NCI-H226 (cell line): ENCODE results near the gene MTG1.
"Not testable (repeated sequence)": the region's sequence is repeated elsewhere in the genome, so short reads cannot be mapped to it uniquely, and the experiment has no call there.

ENCODE experiments used
- DNase-seq: peaks from one replicate; pipeline ENCODE4 v3.0.0-alpha.2; 2015

Gene MTG1

DNA sequence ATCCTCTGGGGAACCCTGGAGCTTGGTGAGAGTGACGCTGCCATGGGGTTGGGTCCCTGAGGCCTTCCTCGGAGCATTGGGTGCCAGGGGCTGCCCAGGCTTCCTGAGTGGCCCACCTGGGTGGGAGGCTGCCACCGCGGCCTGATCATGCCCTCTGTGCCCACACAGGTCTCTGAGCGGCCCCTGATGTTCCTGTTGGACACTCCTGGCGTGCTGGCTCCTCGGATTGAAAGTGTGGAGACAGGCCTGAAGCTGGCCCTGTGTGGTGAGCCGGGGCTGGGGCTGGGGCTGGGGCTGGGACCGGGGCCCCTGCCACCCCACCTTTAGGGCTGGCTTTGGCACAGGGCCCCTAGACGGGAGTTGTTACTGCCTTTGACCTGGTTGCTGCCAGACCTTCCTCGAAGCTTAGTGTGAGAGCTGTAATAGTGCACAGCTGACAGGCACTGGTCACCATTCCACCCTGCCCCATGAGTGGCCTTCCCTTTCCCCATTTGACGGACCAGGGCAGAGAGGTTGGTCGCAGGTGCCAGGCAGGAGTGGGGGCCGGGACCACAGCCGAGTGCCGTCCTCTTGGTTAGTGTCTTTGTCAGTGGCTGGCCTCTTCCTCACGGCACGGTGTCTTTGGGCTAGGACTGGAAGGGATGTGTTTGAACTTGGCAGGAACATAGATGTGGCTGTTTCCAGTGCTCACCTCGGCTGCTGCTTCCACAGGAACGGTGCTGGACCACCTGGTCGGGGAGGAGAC, 8.2 kb downstream of the MTG1 start:
- no peak for DNase-seq

GRCh38 chr10:133403359-133403758, 9.4 kb downstream of the MTG1 start:
- DNase-seq = no peak

GRCh38 chr10:133403784-133404183, 9.8 kb downstream of the MTG1 start:
- no peak for DNase-seq

DNA sequence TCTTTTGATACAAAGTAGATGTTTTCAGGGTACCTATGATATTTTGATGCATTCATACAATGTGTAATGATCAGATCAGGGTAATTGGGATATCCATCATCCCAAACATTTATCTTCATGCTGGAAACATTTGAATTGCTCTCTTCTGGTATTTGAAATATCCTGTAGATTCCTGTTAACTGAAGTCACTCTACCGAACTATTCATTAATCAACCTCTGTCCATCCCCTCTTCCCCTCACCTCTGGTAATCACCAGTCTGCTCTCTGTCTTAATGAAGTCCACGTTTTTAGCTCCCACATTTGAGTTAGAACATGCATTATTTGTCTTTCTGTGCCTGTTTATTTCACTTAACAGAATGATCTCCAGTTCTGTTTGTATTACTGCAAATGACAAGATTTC, 11.3 kb downstream of the MTG1 start:
- DNase-seq = no peak

DNA sequence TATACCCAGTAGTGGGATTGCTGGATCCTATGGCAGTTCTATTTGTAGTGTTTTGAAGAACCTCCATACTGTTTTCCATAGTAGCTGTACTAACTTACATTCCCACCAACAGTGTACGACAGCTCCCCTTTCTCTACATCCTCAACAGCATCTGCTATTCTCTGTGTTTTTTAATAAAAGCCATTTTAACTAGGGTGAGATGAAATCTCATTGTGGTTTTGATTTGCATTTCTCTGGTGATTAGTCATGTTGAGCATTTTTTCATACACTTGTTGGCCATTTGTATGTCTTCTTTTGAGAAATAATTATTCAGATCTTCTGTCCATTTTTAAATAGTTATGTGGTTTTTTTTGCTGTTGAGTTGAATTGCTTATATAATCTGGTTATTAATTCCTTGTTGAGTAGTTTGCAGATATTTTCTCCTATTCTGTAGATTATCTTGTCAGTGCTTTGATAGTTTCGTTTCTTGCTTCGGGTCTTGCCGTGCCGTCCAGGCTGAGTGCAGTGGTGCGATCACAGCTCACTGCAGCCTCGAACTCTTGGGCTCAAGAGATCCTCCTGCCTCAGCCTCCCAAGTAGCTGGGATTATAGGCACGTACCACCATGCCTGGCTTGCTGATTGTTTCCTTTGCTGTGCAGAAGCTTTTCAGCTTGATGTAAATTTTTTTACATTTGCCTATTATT, 12.0 kb downstream of the MTG1 start:
- DNase-seq = no peak

GRCh38 chr10:133411523-133412380, 17.8 kb downstream of the MTG1 start:
- no peak for DNase-seq

DNA sequence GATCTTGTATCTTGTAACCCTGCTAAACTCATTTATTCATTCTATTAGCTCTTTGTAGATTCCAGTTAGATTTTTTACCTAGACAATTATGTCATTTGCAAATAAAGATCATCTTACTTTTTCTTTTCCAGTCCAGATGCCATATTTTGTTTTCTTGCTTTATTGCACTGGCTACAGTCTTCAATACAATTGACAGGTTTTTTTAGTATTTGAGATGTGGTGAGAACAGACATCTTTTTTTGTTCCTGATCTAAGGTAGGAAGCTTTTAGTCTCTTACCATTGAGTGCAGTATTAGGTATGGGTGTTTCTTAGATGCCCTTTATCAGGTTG, 18.4 kb downstream of the MTG1 start:
- DNase-seq = no peak

DNA sequence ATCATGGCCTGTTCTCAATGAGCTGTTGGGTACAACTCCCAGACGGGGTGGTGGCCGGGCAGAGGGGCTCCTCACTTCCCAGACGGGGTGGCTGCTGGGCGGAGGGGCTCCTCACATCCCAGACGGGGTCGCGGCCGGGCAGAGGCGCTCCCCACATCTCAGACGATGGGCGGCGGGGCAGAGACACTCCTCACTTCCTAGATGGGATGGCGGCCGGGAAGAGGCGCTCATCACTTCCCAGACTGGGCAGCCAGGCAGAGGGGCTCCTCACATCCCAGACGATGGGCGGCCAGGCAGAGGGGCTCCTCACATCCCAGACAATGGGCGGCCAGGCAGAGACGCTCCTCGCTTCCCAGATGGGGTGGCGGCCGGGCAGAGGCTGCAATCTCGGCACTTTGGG, 20.4 kb downstream of the MTG1 start:
- not testable (repeated sequence) for DNase-seq

GRCh38 chr10:133415752-133416151, 21.8 kb downstream of the MTG1 start:
- no peak for DNase-seq

- no peak for DNase-seq
Measured at GRCh38 chr10:133418289-133418993, 24.5 kb downstream of the MTG1 start.

- no peak for DNase-seq
Measured at GRCh38 chr10:133419211-133419950, 25.4 kb downstream of the MTG1 start.

DNA sequence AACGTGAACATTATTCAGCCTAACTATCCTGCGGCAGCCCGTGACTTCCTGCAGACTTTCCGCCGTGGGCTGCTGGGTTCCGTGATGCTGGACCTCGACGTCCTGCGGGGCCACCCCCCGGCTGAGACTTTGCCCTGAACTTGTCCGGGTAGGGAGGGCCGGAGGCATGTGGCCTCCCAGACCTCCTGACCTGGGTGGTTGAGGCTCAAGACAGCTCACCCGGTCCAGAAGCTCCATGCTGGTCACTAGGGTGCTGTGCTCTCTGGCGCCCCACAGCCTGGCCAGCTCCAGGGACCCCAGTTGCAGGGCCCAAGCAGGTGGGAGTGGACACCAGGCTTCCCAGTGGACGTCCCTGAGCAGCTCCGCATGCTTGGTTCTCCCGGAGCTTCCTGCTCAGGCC, 26.1 kb downstream of the MTG1 start:
- DNase-seq = no peak

DNA sequence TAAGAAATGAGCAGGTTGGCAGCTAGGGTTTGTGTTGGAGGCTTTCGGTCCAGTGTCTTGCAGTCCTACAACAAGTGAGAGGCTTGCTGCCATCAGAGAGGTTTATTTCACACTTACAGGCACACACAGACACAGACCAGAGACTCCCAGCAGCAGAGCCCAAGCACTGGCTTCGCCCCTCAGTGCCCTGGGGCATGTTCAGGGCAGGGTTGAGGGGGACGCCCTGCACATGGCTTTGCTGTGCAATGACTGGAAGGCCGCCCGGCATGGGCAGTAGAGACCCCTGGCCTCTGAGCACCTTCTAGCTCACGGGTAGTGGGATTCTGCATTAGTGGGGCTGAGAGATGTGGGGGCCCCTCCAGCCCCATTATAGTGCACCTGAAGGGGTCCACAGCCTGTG, 26.6 kb downstream of the MTG1 start:
- no peak for DNase-seq

GRCh38 chr10:133421336-133422222, 27.6 kb downstream of the MTG1 start:
- no peak for DNase-seq

DNA sequence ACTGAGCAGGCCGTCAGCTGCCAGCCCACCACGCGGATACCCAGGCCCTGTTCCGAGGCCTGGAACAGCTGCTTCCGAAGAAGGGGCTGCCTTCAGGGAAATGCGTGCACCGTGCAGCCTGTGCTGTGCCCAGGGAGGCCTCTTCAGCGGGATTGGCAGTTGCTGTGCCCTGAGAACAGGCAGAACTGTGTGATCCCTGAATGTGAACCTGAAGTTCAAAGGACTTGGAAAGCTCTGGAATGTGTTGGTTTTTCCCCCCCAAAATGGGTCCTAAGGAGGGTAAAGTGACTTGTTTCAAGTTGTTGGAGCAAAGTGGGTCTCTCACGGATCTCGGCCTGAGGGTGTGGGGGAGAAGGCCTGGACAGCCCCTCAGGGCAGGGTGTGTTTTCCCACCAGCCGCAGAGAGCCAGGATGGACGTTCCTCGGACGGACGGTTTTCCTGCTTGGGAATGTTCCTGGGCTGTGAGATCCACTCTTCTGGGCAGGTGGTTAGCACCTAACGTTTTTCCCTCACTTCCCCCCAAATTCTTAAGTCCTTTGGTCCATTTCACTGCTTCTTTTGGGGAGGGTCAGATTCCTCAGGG, 28.4 kb downstream of the MTG1 start:
- no peak for DNase-seq

DNA sequence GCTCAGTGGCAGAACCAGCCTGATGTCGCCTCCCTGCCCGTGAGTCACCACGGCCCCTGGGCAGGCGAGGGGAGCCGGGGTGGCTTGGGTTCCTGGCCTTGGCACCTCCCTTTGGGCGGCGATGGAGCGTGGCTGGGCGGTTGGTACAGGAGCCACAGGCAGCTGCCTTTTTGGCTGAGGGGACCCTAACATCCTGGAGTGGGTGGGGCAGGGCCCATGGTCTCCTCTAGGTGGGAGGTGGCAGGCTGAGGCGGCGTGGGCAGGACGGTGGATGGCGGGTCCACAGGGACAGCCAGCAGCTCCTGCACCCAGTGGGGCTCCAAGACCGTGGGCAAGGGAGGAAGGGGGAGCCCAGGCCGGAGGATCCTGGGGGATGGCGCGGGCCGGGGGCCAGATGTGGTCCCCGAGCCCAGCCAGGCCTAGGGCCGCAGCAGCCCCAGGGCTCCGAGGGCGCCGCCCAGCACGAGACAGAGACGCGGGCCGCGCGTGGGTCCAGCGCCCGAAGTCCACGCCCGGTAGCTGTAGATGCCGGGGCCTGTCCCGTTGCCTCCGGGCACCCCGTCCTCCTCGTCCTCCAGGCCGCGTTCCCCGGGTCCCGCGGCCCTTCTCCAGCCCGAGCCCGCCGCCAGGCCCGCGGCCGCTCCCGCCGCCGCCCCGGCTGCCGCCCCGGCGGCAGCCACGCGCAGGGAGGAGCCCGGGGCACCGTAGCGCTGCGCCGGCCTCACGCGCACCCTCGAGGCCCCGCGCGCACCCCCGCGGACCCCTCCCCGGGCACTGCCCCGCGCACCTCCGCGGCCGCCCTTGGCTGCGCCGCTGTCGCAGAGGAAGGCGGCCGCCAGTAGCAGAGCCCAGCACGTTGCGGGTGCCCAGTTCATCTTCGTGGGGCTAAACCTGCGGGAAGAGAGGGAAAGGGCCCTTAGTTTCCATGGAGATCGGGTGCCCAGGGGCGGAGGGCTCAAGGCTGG, 29.1 kb downstream of the MTG1 start:
- DNase-seq = no peak

DNA sequence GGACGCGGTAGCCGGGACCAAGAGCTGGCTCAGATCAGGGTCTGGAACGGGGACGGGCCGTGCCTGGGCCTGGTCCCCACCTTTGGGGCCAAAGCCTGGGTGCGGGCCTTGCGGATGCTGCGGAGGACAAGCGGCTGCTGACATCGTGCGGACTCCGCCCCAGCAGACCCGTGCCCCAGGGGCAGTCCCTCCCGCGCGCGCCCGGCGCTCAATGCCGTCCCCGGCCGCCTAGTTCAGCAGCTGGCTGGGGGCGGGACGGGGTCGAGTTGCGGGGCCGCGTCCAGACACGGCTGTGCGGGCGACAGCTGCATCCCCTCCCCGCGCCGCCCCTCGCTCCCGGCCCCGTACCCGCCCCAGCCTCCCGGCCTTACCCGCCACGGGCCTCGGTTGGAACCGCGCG, 30.1 kb downstream of the MTG1 start:
- not testable (repeated sequence) for DNase-seq

DNA sequence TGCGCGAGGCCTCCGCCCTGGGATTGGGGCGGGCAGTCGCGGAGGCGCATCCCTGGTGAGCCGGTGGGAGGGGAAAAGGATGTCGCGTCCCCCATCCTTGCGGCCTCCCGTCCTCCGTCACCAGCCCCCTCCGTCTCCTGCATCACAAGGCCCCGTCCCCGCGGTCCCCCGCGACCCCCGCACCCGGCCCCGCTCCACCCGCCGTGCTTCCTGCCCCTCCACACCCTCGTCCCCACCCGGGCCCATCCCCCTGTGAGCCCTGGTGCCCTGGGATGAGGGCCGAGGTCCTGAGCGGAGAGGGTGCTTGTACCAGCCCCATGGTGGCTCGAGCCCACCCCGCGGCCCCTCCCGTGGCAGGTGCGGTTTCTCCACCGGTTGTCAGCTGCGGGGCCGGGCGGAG, 30.6 kb downstream of the MTG1 start, which contains the start of gene SPRN:
Gene SPRN (minus strand): TSS at position 25 of the 400 bp plus-strand sequence. CDS start 944 bp downstream, outside the sequence.
- not testable (repeated sequence) for DNase-seq

DNA sequence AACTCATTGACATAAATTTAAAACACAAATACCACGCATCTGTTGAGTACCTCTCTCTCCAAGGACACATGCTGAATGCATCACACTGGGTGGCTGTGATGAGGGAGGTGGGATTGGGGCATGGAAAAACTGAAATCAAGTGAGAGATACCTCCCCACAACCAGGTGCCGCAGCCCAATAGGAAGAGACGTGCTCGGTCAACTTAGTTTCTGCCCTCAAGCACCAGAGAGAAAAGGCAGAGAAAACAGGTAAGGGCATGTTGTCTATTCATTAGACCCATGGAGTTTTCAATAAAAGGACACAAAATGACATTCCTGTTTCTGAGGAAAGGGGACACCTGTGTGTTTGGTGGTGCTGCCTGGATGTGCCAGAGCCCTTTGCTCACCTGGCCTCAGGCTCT, 35.6 kb downstream of the MTG1 start:
- DNase-seq = not testable (repeated sequence)
